ENCODE measurements around the gene ZBTB32.
"Not testable (repeated sequence)": the region's sequence is repeated elsewhere in the genome, so short reads cannot be mapped to it uniquely, and the experiment has no call there.

The ZBTB32 gene

DNA sequence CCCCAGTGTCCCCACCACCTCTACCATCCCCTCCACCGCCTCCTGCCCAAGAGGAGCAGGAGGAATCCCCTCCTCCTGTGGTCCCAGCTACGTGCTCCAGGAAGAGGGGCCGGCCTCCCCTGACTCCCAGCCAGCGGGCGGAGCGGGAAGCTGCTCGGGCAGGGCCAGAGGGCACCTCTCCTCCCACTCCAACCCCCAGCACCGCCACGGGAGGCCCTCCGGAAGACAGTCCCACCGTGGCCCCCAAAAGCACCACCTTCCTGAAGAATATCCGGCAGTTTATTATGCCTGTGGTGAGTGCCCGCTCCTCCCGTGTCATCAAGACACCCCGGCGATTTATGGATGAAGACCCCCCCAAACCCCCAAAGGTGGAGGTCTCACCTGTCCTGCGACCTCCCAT lies 16.3 kb downstream of the ZBTB32 start:
- DNase-seq: no peak

DNA sequence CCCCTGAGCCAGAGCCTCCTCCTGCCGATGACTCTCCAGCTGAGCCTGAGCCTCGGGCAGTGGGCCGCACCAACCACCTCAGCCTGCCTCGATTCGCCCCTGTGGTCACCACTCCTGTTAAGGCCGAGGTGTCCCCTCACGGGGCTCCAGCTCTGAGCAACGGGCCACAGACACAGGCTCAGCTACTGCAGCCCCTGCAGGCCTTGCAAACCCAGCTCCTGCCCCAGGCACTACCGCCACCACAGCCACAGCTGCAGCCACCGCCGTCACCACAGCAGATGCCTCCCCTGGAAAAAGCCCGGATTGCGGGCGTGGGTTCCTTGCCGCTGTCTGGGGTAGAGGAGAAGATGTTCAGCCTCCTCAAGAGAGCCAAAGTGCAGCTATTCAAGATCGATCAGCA lies 17.0 kb downstream of the ZBTB32 start:
- DNase-seq: no peak

DNA sequence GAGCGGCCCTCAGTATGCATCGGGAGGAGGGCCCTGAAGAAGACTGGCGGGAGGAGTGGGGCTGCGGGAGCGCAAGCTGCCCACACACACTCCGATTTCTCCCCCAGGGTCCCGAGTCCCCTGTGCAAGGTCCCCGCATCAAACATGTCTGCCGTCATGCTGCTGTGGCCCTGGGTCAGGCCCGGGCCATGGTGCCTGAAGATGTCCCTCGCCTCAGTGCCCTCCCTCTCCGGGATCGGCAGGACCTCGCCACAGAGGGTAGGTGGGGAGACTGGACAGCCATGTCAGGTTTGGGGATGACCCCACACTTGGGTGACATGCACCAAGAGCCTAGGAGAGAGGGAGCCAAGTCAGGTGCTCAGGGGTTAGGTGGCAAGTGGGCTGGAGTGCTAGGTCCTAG lies 18.1 kb downstream of the ZBTB32 start:
- DNase-seq: no peak

DNA sequence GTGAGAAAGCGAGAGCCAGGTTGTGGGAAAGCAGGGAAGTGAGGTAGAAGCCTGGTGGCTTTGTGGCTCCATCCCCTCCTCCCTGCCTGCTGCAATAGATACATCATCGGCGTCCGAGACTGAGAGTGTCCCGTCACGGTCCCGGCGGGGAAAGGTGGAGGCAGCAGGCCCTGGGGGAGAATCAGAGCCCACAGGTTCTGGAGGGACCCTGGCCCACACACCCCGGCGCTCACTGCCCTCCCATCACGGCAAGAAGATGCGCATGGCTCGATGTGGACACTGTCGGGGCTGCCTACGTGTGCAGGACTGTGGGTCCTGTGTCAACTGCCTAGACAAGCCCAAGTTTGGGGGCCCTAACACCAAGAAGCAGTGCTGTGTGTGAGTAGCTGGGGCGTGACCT lies 18.5 kb downstream of the ZBTB32 start:
- no peak for DNase-seq

DNA sequence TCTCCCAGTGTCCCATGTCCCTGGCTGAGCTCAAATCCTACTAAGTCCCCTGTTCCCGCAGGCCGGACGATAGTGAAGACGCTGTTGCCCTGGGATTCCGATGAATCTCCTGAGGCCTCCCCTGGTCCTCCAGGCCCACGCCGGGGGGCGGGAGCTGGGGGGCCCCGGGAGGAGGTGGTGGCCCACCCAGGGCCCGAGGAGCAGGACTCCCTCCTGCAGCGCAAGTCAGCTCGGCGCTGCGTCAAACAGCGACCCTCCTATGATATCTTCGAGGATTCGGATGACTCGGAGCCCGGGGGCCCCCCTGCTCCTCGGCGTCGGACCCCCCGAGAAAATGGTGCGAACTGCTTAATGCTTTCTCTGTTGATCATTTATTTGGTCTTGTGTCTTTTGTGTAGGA lies 19.3 kb downstream of the ZBTB32 start:
- no peak for DNase-seq

- not testable (repeated sequence) for DNase-seq
Measured at GRCh38 chr19:35724132-35724531, 19.8 kb downstream of the ZBTB32 start.

DNA sequence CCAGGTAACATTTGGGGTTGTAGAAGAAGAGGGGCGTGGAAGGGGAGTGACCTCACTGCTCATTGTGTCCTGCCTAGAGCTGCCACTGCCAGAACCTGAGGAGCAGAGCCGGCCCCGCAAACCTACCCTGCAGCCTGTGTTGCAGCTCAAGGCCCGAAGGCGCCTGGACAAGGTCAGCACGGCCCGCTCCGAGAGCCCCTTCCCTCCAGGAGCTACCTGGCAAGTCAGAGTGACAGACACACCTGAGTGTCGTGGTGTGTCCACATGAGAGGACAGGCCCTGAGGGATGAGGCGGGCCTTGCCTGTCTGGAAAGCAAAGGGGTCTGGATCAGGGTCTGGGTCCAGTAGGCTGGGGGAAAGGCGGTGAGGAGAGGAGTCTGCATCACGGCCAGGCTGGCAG lies 20.2 kb downstream of the ZBTB32 start:
- DNase-seq: no peak

DNA sequence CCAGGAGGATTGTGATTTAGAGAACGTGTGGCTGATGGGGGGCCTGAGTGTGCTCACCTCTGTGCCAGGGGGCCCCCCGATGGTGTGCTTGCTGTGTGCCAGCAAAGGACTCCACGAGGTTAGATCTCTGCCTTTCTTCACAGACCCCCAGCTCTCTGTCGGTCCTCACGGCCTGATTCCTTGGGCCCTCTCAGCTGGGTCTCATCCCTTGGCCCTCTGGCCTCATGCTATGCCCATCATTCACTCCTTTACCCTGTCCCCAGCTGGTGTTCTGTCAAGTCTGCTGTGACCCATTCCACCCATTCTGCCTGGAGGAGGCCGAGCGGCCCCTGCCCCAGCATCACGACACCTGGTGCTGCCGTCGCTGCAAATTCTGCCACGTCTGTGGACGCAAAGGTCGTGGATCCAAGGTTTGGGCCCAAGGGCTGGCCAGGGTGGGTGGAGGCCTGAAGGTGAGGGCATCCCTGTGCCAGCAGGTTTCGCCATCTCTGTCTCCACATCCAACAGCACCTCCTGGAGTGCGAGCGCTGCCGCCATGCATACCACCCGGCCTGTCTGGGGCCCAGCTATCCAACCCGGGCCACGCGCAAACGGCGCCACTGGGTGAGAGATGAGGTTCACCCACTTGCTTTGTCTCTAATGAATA lies 21.0 kb downstream of the ZBTB32 start:
- DNase-seq: no peak

DNA sequence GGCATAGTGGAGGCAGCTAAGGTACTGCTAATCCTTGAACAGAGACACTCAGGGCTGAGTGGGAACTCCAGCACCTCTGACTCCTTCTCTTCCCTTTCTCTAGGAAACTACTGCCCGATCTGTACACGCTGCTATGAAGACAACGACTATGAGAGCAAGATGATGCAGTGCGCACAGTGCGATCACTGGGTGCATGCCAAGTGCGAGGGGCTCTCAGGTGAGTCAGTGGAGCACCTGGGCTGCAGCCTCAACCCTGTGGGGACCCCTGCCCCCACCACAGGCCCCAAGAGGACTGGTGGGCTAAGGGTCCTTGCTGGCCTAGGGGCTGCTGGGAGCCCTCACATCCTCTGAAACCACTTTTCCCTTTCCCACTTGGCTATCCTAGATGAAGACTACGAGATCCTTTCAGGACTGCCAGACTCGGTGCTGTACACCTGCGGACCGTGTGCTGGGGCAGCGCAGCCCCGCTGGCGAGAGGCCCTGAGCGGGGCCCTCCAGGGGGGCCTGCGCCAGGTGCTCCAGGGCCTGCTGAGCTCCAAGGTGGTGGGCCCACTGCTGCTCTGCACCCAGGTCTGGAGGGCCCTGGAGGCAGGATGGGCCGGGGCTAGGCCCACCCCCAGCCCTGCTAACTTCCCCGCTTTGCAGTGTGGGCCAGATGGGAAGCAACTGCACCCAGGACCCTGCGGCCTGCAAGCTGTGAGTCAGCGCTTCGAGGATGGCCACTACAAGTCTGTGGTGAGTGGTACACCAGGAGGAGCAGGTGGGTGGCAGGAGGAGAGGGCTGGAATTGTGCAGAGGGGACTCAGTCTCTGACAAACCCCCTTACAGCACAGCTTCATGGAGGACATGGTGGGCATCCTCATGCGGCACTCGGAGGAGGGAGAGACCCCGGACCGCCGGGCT lies 22.9 kb downstream of the ZBTB32 start:
- DNase-seq: no peak

DNA sequence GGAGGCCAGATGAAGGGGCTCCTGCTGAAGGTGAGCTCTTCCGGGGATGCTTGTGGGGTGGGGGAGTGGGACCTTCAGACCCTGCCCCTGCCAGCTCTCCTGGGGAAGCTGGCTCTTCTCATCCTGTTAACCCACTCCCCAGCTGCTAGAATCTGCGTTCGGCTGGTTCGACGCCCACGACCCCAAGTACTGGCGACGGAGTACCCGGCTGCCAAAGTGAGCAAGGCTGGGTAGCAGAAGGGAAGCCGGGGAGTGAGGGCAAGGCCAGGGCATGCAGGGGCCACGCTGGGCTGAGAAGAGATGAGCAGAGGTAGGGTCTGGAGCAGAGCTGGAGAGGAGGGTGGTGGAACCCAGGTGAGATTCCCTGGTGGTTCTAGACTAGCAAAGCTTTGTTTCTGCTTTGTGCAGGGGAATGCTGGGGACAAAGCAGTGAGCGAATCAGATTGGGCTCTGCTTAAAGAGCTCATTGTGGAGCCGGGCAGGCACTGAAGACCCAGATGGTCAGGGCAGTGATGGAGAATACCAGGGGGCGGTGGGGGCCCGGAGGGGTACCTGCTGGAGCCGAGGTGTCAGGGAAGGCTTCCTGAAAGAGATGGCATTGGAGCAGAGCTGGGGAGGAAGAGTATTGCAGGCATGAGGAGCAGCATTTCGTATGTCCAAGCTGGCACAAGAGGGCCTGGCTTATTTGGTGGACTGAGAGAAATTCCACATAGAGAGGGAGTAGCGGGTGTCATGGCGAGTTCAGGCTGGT lies 23.8 kb downstream of the ZBTB32 start:
- no peak for DNase-seq

DNA sequence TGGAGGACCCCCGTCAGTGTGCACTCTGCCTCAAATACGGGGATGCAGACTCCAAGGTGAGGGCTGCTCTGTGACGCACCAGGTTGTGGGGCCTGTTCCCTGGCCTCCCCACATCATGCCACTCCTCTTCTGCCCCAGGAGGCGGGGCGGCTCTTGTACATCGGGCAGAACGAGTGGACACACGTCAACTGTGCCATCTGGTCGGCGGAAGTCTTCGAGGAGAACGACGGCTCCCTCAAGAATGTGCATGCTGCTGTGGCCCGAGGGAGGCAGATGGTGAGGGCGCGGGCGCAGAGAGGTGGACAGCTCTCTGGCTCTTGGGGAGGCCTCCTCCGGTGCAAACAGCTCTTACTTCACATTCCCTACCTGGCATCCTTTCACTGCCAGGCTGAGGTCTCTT lies 24.7 kb downstream of the ZBTB32 start:
- no peak for DNase-seq

DNA sequence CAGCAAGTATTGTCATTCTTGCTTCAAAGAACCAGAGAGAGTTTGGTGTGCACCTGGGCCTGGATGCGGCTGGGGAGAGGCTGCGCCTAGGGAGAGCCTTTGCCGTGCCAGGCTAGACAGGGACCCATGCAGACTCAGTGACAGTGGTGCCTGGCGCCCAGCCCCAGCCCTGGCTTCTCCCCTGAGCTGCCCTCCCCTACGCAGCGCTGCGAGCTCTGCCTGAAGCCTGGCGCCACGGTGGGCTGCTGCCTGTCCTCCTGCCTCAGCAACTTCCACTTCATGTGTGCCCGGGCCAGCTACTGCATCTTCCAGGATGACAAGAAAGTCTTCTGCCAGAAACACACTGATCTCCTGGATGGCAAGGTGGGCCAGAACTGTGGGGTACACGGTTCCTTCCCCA lies 25.4 kb downstream of the ZBTB32 start:
- no peak for DNase-seq

- DNase-seq: no peak
Measured at GRCh38 chr19:35730326-35730725, 26.0 kb downstream of the ZBTB32 start.

DNA sequence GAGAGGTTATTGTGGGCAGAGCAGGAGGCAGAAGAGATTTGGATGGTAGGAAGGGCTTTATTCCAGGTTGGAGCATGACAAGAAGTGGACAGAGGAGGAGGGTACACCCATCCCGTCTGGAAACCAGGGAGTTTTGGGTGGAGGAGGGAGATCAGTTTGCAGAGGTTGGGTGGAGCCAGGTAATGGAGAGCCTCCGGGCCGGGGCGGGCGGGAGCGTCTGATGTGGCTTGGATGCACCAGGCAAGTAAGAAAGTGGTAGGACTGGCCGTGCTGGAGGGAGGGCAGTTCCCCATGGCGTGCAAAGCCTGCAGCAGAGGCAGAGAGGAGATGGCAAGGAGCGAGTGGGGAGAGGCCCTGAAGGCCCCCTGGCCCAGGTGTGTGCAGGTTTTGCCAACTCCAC lies 27.0 kb downstream of the ZBTB32 start:
- DNase-seq: no peak

GRCh38 chr19:35731779-35732405 lies 27.5 kb downstream of the ZBTB32 start:
- DNase-seq: no peak

GRCh38 chr19:35732540-35733179 lies 28.3 kb downstream of the ZBTB32 start:
- DNase-seq: no peak

GRCh38 chr19:35733180-35734125 lies 29.1 kb downstream of the ZBTB32 start:
- no peak for DNase-seq

DNA sequence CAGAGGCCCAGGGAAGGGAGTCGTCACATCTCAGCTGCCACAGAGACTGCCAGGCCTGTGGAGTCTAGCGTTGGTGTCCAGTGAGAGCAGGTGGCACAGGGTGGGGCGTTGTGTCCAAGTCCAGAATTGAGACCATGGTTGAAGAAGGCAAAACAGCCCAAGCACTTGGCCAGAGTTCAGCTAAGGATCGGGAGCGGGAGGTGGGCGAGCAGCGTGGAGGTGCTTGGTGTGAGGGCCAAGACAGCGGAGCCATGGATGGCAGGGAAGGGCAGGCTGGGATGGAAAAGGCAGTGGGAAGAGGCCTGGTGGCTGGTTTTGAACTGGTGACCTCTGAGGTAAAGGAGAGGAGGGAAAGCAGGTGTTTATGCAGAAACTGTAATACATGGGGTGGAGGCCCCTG lies 29.9 kb downstream of the ZBTB32 start:
- no peak for DNase-seq

DNA sequence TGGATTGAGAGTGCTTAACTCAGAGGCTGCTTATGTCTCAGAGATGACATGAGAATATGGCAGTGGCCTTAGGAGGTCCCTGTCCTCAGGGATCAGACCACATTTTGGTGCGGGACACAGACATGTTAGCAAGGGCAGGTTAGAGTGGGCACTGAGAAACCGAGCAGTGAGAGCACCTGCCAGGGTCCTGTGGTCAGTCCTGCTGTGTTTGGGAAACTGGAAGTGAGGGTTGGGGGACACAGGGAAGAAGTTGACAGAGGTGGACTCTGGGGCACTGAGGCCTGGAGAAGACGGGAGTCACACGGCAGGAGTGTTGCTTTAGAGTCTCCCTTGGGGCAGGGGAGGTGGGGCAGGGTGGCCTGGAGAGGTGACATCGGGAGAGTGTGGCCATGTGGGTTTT lies 30.5 kb downstream of the ZBTB32 start:
- no peak for DNase-seq

GRCh38 chr19:35736913-35737886 lies 32.8 kb downstream of the ZBTB32 start:
- DNase-seq: no peak

All from right hindlimb (tissue), 1 donor.